Measurements from ENCODE around the gene RBAK.
"Not testable (repeated sequence)": the region's sequence is repeated elsewhere in the genome, so short reads cannot be mapped to it uniquely, and the experiment has no call there.

GRCh38 chr7:5075187-5075586, 29.5 kb downstream of the RBAK start:
- TF ChIP-seq CTCF (IDR thresholded peaks at IDR 0.05; ENCODE audit: low read depth, low read length); EZH2phosphoT487 (IDR thresholded peaks at IDR 0.05; ENCODE audit: low read depth): not testable (repeated sequence)

Measured in OCI-LY3 (cell line).